Peyer's patch (tissue), 4 donors: ENCODE results near the gene INHBE.

ENCODE experiments used
- POLR2A ChIP-seq, 2 donors: fragments of 450-650 bp; IDR thresholded peaks; one replicate each; pipeline ENCODE4 v1.5.1; 2017; ENCODE audit warnings: antibody characterized with exemption in 2 of 2, mild to moderate bottlenecking in 2 of 2, moderate library complexity in 2 of 2
- TF ChIP-seq, protein P1 (sequence below), 6 experiments: fragments of 450-650 bp in 4 of 6; fragments of 200-600 bp in 2 of 6; sonication (generic) in 1 of 6; IDR thresholded peaks; one replicate each; pipeline ENCODE4 v1.5.1; 2017 to 2019; ENCODE audit warnings: antibody characterized with exemption in 6 of 6, mild to moderate bottlenecking in 3 of 6, moderate library complexity in 1 of 6

DNA sequence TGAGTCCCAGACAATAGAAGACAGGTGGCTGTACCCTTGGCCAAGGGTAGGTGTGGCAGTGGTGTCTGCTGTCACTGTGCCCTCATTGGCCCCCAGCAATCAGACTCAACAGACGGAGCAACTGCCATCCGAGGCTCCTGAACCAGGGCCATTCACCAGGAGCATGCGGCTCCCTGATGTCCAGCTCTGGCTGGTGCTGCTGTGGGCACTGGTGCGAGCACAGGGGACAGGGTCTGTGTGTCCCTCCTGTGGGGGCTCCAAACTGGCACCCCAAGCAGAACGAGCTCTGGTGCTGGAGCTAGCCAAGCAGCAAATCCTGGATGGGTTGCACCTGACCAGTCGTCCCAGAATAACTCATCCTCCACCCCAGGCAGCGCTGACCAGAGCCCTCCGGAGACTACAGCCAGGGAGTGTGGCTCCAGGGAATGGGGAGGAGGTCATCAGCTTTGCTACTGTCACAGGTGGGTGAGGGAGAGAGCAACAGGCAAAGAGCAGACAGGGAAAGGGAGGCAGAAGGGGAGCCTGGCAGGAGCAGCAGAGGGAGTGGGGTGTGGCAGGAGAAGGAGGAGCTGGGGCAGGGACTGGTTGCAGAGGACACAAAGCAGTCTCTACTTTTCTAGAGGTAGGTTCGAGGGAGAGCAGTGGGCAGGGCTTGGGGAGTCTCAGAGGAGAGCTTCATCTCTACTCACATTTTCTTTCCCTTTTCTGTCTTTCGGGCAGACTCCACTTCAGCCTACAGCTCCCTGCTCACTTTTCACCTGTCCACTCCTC lies 452 bp downstream of the INHBE start:
- TF ChIP-seq, protein P1, sequence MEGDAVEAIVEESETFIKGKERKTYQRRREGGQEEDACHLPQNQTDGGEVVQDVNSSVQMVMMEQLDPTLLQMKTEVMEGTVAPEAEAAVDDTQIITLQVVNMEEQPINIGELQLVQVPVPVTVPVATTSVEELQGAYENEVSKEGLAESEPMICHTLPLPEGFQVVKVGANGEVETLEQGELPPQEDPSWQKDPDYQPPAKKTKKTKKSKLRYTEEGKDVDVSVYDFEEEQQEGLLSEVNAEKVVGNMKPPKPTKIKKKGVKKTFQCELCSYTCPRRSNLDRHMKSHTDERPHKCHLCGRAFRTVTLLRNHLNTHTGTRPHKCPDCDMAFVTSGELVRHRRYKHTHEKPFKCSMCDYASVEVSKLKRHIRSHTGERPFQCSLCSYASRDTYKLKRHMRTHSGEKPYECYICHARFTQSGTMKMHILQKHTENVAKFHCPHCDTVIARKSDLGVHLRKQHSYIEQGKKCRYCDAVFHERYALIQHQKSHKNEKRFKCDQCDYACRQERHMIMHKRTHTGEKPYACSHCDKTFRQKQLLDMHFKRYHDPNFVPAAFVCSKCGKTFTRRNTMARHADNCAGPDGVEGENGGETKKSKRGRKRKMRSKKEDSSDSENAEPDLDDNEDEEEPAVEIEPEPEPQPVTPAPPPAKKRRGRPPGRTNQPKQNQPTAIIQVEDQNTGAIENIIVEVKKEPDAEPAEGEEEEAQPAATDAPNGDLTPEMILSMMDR (IDR thresholded peaks at IDR 0.05): no peak
- no peak for TF ChIP-seq POLR2A (IDR thresholded peaks at IDR 0.05)
